ENCODE results near the gene SGTB. TPM values are rescaled to one million over a fixed set of nuclear protein-coding genes. Genes with fewer than 3 reads are reported as not detected.

Gene SGTB
- total RNA-seq, 1 experiment from 2014 or later, result 13.5 TPM

DNA sequence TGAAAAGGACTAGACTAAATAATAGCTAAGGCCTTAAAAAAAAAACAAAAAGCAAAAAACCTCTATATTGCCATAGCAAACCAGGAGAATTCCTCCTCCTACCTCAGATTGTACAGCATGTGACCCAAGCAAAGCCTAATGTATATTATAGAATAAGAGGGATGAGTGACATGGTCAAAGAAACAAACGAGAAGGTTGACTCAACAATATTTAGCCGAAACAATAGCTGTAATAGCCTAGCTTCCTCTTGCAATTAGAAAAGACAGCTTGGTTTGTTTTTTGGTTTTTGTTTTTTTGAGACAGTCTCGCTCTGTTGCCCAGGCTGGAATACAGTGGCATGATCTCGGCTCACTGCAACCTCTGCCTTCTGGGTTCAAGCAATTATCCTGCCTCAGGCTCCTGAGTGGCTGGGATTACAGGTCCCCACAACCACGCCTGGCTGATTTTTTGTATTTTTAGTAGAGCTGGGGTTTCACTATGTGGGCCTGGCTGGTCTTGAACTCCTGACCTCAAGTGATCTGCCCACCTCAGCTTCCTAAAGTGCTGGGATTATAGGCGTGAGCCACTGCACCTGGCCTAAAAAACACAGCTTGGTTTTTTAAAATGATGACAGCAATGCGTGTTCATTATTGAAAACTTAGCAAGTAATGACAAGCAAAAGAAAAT is 5.7 kb upstream of the SGTB start:
- TF ChIP-seq SMAD3 (CRISPR knock-in tag; IDR thresholded peaks at IDR 0.05; ENCODE audit: borderline replicate concordance), result no peak
- TF ChIP-seq GTF2I (CRISPR knock-in tag; conservative IDR thresholded peaks at IDR 0.05), result no peak
- TF ChIP-seq, protein P1, sequence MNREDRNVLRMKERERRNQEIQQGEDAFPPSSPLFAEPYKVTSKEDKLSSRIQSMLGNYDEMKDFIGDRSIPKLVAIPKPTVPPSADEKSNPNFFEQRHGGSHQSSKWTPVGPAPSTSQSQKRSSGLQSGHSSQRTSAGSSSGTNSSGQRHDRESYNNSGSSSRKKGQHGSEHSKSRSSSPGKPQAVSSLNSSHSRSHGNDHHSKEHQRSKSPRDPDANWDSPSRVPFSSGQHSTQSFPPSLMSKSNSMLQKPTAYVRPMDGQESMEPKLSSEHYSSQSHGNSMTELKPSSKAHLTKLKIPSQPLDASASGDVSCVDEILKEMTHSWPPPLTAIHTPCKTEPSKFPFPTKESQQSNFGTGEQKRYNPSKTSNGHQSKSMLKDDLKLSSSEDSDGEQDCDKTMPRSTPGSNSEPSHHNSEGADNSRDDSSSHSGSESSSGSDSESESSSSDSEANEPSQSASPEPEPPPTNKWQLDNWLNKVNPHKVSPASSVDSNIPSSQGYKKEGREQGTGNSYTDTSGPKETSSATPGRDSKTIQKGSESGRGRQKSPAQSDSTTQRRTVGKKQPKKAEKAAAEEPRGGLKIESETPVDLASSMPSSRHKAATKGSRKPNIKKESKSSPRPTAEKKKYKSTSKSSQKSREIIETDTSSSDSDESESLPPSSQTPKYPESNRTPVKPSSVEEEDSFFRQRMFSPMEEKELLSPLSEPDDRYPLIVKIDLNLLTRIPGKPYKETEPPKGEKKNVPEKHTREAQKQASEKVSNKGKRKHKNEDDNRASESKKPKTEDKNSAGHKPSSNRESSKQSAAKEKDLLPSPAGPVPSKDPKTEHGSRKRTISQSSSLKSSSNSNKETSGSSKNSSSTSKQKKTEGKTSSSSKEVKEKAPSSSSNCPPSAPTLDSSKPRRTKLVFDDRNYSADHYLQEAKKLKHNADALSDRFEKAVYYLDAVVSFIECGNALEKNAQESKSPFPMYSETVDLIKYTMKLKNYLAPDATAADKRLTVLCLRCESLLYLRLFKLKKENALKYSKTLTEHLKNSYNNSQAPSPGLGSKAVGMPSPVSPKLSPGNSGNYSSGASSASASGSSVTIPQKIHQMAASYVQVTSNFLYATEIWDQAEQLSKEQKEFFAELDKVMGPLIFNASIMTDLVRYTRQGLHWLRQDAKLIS (CRISPR knock-in tag; IDR thresholded peaks at IDR 0.05; ENCODE audit: borderline replicate concordance), result no peak
- TF ChIP-seq, protein P2, sequence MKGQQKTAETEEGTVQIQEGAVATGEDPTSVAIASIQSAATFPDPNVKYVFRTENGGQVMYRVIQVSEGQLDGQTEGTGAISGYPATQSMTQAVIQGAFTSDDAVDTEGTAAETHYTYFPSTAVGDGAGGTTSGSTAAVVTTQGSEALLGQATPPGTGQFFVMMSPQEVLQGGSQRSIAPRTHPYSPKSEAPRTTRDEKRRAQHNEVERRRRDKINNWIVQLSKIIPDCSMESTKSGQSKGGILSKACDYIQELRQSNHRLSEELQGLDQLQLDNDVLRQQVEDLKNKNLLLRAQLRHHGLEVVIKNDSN (CRISPR knock-in tag; IDR thresholded peaks at IDR 0.05), result no peak
- no peak for TF ChIP-seq NR2C2 (CRISPR knock-in tag; IDR thresholded peaks at IDR 0.05)
- TF ChIP-seq NFE2L1 (CRISPR knock-in tag; IDR thresholded peaks at IDR 0.05), result no peak
- TF ChIP-seq, protein P3, sequence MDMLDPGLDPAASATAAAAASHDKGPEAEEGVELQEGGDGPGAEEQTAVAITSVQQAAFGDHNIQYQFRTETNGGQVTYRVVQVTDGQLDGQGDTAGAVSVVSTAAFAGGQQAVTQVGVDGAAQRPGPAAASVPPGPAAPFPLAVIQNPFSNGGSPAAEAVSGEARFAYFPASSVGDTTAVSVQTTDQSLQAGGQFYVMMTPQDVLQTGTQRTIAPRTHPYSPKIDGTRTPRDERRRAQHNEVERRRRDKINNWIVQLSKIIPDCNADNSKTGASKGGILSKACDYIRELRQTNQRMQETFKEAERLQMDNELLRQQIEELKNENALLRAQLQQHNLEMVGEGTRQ (CRISPR knock-in tag; IDR thresholded peaks at IDR 0.05), result no peak
- no peak for TF ChIP-seq SP1 (CRISPR knock-in tag; conservative IDR thresholded peaks at IDR 0.05)
- no peak for TF ChIP-seq FOXP1 (CRISPR knock-in tag; IDR thresholded peaks at IDR 0.05; ENCODE audit: borderline replicate concordance)
- TF ChIP-seq, protein P4, sequence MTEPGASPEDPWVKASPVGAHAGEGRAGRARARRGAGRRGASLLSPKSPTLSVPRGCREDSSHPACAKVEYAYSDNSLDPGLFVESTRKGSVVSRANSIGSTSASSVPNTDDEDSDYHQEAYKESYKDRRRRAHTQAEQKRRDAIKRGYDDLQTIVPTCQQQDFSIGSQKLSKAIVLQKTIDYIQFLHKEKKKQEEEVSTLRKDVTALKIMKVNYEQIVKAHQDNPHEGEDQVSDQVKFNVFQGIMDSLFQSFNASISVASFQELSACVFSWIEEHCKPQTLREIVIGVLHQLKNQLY (CRISPR knock-in tag; IDR thresholded peaks at IDR 0.05), result no peak
- no peak for TF ChIP-seq CREB1 (CRISPR knock-in tag; IDR thresholded peaks at IDR 0.05)
- TF ChIP-seq FOXJ3 (CRISPR knock-in tag; IDR thresholded peaks at IDR 0.05; ENCODE audit: borderline replicate concordance), result no peak
- no peak for TF ChIP-seq ELF4 (CRISPR knock-in tag; IDR thresholded peaks at IDR 0.05; ENCODE audit: low read depth)
- TF ChIP-seq, protein P5, sequence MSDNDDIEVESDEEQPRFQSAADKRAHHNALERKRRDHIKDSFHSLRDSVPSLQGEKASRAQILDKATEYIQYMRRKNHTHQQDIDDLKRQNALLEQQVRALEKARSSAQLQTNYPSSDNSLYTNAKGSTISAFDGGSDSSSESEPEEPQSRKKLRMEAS (CRISPR knock-in tag; IDR thresholded peaks at IDR 0.05), result no peak
- TF ChIP-seq, protein P6, sequence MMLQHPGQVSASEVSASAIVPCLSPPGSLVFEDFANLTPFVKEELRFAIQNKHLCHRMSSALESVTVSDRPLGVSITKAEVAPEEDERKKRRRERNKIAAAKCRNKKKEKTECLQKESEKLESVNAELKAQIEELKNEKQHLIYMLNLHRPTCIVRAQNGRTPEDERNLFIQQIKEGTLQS (CRISPR knock-in tag; conservative IDR thresholded peaks at IDR 0.05), result no peak
- TF ChIP-seq, protein P7, sequence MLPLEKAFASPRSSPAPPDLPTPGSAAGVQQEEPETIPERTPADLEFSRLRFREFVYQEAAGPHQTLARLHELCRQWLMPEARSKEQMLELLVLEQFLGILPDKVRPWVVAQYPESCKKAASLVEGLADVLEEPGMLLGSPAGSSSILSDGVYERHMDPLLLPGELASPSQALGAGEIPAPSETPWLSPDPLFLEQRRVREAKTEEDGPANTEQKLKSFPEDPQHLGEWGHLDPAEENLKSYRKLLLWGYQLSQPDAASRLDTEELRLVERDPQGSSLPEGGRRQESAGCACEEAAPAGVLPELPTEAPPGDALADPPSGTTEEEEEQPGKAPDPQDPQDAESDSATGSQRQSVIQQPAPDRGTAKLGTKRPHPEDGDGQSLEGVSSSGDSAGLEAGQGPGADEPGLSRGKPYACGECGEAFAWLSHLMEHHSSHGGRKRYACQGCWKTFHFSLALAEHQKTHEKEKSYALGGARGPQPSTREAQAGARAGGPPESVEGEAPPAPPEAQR (CRISPR knock-in tag; IDR thresholded peaks at IDR 0.05), result no peak
- no peak for TF ChIP-seq RORB (CRISPR knock-in tag; IDR thresholded peaks at IDR 0.05)
- TF ChIP-seq ZNF138 (CRISPR knock-in tag; conservative IDR thresholded peaks at IDR 0.05), result no peak
- TF ChIP-seq, protein P8, sequence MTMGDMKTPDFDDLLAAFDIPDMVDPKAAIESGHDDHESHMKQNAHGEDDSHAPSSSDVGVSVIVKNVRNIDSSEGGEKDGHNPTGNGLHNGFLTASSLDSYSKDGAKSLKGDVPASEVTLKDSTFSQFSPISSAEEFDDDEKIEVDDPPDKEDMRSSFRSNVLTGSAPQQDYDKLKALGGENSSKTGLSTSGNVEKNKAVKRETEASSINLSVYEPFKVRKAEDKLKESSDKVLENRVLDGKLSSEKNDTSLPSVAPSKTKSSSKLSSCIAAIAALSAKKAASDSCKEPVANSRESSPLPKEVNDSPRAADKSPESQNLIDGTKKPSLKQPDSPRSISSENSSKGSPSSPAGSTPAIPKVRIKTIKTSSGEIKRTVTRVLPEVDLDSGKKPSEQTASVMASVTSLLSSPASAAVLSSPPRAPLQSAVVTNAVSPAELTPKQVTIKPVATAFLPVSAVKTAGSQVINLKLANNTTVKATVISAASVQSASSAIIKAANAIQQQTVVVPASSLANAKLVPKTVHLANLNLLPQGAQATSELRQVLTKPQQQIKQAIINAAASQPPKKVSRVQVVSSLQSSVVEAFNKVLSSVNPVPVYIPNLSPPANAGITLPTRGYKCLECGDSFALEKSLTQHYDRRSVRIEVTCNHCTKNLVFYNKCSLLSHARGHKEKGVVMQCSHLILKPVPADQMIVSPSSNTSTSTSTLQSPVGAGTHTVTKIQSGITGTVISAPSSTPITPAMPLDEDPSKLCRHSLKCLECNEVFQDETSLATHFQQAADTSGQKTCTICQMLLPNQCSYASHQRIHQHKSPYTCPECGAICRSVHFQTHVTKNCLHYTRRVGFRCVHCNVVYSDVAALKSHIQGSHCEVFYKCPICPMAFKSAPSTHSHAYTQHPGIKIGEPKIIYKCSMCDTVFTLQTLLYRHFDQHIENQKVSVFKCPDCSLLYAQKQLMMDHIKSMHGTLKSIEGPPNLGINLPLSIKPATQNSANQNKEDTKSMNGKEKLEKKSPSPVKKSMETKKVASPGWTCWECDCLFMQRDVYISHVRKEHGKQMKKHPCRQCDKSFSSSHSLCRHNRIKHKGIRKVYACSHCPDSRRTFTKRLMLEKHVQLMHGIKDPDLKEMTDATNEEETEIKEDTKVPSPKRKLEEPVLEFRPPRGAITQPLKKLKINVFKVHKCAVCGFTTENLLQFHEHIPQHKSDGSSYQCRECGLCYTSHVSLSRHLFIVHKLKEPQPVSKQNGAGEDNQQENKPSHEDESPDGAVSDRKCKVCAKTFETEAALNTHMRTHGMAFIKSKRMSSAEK (CRISPR knock-in tag; IDR thresholded peaks at IDR 0.05; ENCODE audit: borderline replicate concordance), result no peak
- H3K27me3 Mint-ChIP-seq (ENCODE audit: low read depth), result no peaks in the 10 kb centered on the region
- H3K36me3 Mint-ChIP-seq, result peaks cover 4% of the 10 kb centered on the region; the same call in 1 of the 2 replicates
- CTCF ChIA-PET, result no interaction called here
- no peak for DNase-seq (ENCODE audit: low spot score)
- no peak for ATAC-seq
- H3K4me1 Mint-ChIP-seq, result peaks cover 35% of the 10 kb centered on the region
- POLR2A ChIA-PET, result no interaction called here
- H3K27ac Mint-ChIP-seq, result no peak overlapping the region
- no peaks in the 10 kb centered on the region for H3K9me3 Mint-ChIP-seq
- H3K4me3 Mint-ChIP-seq, result no peak overlapping the region

Data from WTC11 (cell line).